AML-193 (cell line): ENCODE measurements around the gene ACTG1.
"Not testable (repeated sequence)": the region's sequence is repeated elsewhere in the genome, so short reads cannot be mapped to it uniquely, and the experiment has no call there.

Source experiments
- DNase-seq, 2 experiments: peaks; one replicate each; lab custom pipeline; 2025; lab: John Stamatoyannopoulos, UW

ACTG1 gene

GRCh38 chr17:81533339-81534141, 20.9 kb upstream of the ACTG1 start:
- DNase-seq = no peak

DNA sequence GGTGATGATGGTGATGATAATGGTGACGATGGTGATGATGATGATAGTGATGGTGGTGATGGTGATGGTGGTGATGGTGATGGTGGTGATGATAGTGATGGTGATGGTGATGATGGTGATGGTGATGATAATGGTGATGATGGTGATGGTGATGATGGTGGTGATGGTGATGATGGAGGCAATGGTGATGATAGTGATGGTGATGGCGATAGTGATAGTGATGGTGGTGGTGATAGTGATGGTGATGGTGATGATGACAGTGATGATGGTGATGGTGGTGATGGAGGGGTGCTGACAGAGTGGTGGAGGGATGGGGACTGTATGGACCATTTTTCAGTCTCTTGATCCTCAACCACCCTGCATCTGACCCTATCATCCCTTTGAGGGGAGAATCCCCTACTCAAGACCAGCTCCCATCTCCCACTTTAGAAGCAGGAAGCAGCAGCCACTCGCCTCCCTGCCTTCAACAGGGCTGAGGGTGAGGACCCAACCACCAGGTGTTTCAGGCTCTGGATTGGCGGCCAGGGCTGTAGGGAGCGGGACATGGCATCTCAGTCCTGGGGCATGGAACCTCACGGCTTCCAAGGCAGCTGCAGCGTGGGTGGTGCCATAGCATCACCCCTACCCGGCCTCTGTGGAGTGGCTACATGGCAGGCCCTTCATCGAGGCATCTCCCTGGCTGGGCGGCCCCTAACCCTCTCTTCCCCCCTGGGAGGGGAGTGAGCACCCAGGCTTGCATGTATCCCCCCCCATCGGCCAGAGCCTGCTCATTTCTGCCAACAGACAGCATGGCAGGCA, 20.1 kb upstream of the ACTG1 start:
- no peak for DNase-seq

DNA sequence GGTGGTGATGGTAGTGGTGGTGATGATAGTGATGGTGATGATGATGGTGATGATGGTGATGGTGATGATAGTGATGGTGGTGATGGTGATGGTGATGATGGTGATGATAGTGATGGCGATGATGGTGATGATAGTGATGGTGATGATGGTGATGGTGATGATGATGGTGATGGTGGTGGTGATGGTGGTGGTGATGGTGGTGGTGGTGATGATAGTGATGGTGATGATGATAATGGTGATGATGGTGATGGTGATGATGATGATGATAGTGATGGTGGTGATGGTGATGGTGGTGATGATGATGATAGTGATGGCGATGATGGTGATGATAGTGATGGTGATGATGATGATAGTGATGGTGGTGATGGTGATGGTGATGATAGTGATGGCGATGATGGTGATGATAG, 19.4 kb upstream of the ACTG1 start:
- DNase-seq = not testable (repeated sequence)

DNA sequence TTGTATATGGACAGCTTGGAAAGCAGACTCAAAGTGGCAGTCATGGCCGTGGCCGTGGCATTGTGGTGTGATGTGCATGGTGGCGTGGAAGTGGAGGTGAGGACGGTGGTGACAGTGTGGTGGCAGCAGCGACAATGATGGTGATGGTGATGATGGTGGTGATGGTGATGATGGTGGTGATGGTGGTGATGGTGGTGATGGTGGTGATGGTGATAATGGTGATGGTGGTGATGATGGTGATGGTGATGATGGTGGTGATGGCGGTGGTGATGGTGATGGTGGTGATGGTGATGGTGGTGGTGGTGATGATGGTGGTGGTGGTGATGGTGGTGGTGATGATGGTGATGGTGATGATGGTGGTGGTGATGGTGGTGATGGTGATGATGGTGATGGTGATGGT, 18.4 kb upstream of the ACTG1 start:
- not testable (repeated sequence) for DNase-seq

- DNase-seq = no peak
Measured at GRCh38 chr17:81529437-81529803, 16.8 kb upstream of the ACTG1 start.

- no peak for DNase-seq
Measured at GRCh38 chr17:81528651-81529436, 16.2 kb upstream of the ACTG1 start.

DNA sequence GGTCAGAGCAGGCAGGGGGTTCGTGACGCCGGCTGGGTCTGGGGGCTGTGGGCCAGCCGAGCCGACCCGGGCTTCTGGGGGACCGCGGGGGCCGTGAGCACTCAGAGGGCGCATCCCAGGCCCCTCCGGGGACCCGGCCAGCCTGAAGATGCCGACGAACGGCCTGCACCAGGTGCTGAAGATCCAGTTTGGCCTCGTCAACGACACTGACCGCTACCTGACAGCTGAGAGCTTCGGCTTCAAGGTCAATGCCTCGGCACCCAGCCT, 15.7 kb upstream of the ACTG1 start:
- no peak for DNase-seq

- DNase-seq = no peak
Measured at GRCh38 chr17:81527591-81528383, 15.2 kb upstream of the ACTG1 start, which contains the start of gene FSCN2. FSCN2 (plus strand) TSS chr17:81528377; CDS start chr17:81528532, 155 bp downstream.

GRCh38 chr17:81526662-81527571, 14.3 kb upstream of the ACTG1 start:
- no peak for DNase-seq

GRCh38 chr17:81524865-81525159, 12.2 kb upstream of the ACTG1 start:
- no peak for DNase-seq

DNA sequence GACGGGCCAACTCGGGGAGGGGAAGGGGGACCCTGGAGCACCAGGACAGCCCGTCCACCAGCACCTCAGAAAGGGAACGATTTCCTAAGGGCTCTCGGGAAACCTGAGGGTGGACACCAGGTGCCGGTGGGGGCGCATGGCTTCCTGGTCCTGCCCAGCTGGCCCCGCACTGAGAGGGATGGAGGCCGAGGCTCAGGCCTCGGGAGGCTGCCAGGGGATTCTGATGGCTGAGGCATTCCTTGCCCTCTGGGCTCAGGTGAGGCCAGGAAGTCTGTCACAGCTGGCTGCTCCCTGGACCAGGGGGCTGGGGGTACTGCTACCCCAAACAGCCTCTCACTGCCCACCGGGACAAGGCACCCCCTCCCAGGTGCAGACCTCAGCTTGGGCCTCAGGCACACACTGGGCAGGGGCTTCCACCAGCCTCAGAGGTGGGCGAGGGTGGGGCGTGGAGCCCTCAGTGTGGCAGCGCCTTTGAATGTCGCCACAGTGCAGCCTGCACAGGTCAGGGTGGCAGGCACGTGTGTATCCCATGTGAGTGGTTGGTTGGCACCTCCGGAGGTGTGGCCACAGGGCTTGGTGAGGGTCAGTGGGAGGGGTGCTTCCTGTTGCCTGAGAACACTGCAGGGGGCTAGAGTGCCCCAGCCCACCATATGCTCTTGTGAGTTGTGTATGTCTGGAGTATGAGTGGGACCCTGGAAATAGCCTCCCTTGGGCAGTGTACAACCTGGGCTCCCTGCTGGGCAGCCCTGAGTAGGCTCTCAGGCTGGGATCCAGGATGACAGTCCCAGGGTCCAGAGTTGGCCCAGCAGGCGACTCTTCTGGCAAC, 11.7 kb upstream of the ACTG1 start:
- no peak for DNase-seq

- no peak for DNase-seq
Measured at GRCh38 chr17:81523402-81524038, 10.9 kb upstream of the ACTG1 start.

DNA sequence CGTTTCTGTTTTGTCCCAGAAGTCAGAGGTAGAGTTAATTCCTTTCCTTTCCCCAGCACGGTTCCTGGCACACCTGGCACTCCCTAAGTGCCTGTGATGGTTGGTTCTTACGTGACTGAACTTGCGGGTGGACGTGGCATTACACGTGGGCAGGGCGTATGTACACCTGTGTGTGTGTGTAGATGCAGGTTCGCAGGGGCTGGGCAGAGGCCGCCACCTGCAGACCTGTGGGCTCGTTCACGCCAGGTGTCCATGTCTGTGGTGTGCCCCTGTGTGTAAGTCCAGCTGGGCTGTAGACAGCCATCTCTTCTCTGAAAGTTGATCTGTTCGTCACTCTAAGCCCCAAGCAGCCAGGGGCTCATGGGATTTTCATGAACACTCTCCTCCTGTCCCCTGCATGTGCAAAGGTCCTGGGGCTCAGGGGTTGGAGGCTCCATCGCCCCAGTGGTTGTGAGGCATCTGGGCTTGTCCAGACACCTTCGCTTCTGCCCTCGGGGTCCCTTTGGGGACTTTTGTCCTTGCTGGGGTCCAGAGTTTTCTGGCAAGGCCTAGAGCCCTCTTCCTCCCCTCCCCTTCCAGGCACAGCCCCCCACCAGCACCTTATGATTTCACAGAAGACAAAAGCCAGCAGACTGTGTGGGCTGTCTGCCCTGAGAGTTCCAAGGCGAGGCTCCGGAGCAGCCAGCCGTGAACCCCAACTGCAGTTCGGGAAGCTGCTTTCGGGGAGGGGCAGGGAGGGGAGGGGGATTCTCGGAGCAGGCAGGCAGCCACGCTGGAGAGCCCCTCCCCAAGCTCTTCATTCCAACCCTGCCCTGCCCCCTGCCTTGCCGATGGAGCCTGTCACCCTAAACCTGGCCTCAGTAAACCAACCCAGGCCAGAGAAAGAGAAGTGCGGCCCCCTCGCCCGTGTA, 10.1 kb upstream of the ACTG1 start:
- no peak for DNase-seq

DNA sequence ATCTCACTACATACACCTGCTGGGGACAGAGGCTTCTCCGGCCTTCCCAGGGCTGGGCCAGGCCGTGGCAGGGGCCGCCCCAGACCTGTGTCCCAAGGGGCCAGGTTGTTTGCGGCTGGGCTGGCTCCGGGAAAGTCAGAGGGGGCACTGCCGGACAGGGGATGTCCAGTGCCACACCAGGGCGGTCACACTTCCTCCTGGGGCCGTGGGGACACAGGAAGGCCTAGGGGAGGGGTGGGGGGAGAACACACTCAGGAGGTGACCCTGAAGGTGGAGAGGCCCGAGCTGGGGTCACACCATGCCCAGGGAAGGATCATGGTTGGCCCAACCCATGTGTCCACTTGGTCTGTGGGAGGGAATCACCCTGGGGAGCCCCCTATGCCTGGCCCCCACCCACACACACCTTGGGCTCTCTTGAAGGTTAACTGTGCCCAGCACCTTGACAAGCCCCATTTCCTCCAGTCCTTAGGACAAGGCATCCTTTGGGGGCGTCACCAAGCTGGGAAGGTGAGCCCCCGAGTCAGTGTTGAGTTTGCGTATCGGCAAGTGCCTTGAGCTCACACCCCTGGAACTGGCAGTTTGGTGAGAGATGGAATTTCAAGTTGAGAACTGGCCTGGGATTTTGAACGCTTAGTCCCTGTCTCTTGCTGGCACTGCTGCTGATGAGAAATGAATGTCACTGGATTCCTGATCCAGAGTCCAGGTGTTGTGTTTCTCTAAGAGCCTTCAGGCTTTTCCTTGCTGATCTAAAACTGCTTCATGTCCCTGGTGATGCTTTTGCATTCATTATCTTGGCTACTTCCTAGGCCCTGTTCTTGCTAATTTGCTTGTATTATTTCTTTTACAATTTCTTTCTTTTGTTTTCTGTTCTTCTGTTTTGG, 7.7 kb upstream of the ACTG1 start:
- DNase-seq = no peak

- no peak for DNase-seq
Measured at GRCh38 chr17:81519284-81520020, 6.9 kb upstream of the ACTG1 start.

- DNase-seq = no peak
Measured at GRCh38 chr17:81518785-81519283, 6.2 kb upstream of the ACTG1 start.
